ENCODE results near the gene ACAT1.

- TF ChIP-seq EZH2 (IDR thresholded peaks at IDR 0.05; ENCODE audit: low read depth): no peak
- TF ChIP-seq, protein P1, sequence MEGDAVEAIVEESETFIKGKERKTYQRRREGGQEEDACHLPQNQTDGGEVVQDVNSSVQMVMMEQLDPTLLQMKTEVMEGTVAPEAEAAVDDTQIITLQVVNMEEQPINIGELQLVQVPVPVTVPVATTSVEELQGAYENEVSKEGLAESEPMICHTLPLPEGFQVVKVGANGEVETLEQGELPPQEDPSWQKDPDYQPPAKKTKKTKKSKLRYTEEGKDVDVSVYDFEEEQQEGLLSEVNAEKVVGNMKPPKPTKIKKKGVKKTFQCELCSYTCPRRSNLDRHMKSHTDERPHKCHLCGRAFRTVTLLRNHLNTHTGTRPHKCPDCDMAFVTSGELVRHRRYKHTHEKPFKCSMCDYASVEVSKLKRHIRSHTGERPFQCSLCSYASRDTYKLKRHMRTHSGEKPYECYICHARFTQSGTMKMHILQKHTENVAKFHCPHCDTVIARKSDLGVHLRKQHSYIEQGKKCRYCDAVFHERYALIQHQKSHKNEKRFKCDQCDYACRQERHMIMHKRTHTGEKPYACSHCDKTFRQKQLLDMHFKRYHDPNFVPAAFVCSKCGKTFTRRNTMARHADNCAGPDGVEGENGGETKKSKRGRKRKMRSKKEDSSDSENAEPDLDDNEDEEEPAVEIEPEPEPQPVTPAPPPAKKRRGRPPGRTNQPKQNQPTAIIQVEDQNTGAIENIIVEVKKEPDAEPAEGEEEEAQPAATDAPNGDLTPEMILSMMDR (conservative IDR thresholded peaks at IDR 0.05): no peak
Observed at GRCh38 chr11:108131993-108132392, 10.6 kb downstream of the ACAT1 start.
